ENCODE data around the gene BMERB1.
A peak's percentile ranks its signal among the peaks of the same experiment; 100 is the strongest.
"Not testable (repeated sequence)": the region's sequence is repeated elsewhere in the genome, so short reads cannot be mapped to it uniquely, and the experiment has no call there.

The BMERB1 gene

DNA sequence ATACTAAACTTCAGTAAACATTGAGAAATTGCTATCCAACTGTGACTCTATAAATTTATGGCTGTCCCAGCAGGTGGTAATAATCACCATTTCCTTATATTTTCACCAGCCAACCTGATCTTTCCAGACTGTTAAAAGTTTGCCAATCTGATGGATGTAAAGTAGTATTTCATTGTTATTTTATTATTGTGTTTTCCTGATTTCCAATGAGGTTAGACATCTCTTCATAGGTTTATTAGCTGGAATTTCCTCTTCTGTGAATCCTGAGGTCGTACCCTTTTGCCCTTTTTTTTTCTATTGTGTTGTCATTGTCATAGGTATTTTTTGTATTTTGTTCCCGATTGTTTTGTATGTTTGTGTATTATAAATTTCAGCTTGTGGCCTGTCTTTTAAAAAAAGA is 31.7 kb downstream of the BMERB1 start:
- no peak for DNase-seq

GRCh38 chr16:15466886-15467781 is 32.7 kb downstream of the BMERB1 start:
- DNase-seq, result no peak

GRCh38 chr16:15476971-15477370 is 42.6 kb downstream of the BMERB1 start:
- not testable (repeated sequence) for DNase-seq

- DNase-seq, result no peak
These were observed 43.4 kb downstream of the BMERB1 start for GRCh38 chr16:15477802-15478201.

- peak; percentile 94 for DNase-seq
These were observed 47.8 kb downstream of the BMERB1 start for GRCh38 chr16:15482068-15482747.

DNA sequence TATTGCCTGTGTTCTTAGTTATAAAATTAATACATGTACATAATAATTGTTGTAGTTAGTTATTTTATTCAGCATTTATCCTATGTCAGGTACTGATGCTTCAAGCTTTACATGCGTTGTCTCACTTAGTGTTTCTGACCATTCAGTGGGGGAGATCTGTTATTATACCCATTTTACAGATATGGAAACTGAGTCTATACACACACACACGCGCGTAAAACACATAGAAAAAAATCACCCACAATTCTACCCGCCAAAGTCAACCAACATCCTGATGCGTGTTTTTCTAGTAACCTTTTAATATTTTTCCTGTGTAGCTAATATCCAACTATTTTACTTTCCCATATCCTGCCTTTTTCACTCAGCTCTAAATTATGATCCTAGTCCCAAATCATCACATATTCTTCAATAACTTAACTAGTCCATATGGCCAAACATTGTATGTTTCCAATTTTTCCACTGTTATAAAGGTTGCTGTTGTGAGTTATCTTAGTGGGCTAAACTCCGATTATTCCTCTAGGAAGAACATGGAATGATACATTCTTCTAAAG is 48.4 kb downstream of the BMERB1 start:
- DNase-seq, result no peak

GRCh38 chr16:15483857-15484256 is 49.5 kb downstream of the BMERB1 start:
- no peak for DNase-seq

- peak; percentile 63 for DNase-seq
These were observed 50.3 kb downstream of the BMERB1 start for GRCh38 chr16:15484662-15485061.

DNA sequence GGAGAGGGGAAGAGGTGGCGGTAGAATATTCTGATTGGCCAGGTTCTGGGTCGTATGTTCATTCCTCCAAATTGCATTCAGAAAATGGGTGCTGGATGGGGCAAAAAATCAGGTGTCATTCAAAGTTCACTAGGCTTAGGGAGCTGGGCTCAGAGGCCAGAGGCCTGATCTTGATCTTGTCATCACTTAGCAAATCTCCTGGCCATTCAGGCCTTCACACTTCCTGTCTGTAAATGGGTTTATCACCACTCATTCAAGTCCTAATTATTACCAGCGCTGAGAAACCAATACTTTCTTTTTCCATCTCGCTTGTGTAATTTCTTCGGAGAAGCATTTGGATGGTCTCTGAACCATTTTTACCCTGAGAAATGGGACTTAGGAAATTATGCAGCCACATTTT is 50.8 kb downstream of the BMERB1 start:
- DNase-seq, result no peak

DNA sequence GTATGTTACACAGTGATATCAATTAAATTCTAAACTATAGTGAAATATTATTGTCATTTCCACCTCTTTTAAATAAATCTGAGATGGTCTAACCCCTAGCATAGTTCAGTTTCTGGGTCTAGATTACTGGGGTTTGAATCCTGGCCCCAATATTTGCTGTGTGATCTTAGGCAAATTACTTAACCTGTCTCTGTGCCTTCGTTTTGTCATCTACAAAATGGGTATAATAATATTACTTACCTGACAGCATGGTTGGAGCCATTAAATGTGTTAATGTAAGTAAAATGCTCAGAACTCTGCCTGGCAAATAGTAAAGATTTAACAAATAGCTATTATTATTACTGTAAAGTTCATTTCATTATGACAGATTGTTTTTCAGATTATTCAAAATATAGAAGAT is 52.3 kb downstream of the BMERB1 start:
- DNase-seq, result no peak

DNA sequence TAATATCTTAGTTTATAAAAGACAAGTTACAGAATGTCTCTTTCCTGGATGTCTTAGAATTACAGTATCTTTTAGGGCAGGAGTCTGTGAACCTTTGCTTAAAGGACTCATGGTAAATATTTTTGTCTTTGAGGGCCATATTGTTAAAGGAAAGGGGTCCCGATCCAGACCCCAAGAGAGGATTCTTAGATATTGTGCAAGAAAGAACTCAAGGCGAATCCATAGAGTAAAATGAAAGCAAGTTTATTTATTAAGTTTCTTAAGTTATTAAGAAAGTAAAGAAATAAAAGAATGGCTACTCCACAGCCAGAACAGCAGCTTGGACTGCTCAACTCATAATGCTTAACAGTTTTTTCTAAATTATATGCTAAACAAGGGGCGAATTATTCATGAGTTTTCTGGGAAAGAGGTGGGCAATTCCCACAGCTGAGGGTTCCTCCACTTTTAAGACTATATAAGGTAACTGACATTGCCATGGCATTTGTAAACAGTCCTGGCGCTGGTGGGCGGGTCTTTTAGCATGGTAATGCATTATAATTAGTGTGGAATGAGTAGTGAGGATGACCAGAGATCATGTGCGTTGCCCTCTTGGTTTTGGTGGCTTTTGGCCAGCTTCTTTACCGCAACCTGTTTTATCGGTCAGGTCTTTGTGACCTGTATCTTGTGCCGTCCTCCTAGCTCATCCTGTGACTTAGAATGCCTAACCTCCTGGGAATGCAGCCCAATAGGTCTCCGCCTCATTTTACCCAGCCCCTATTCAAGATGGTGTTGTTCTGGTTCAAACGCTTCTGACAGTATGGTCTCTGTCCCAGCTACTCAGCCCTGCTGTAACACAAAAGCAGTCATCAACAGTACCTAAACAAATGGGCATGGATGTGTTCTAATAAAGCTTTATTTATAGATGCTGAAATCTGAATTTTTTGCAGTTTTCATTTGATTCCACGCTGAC is 53.2 kb downstream of the BMERB1 start:
- no peak for DNase-seq

DNA sequence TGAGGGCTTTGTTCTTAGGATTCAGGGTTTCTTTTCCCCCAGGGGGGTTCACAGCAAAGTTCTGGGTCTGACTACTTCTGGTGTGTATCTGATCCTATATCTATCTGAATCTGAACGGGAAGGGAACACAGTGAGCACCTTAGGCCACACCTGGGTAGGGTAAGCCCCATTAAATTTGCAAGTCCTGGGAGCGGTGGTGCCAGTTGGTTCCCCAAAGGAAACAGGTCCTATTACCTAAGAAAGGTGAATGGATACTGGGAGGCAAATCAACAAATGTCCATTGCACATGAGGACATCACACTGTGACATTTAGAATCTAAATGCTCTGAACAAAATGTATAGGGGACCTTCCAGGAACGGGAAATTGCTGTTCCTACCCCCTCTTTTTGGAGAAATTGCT is 54.6 kb downstream of the BMERB1 start:
- DNase-seq, result no peak

DNA sequence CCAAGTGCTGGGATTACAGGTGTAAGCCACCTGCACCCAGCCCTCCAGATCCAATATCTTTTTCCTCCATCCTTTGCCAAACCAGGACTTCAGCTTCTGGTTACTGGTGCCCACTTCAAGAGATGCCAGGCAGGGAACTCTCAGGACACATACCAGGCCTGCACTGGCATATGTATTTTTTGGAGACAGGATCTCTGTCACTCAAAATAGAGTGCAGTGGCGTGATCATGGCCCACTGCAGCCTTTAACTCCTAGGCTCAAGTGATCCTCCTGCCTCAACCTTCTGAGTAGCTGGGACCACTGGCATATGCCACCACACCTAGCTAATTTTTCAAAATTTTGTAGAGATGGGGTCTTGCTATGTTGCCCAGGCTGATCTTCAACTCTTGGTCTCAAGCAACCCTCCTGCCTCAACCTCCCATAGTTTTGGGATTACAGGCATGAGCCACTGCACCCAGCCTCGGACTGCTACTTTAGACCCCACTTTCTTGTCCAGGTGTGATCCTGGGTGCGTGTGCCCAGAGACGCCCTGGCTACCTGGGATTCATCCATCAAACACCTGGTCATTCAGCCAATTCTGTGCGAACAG is 55.8 kb downstream of the BMERB1 start:
- DNase-seq, result no peak

DNA sequence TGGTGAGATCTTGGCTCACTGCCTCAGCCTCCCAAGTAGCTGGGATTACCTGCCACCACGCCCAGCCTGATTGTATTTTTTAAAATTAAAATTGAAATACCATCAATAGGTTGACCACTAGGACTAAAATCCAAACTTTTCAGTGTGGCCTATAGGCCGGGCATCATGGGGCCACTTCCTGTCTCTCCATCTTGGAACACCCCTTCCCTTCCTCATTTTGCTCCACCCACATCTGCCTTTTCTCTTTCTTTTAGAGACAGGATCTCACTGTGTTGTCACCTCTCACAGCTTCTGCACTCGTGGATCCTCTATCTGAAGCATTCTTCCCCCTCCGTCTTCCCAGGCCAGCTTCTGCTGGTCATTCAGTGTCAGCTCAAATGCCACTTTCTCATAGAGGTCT is 57.0 kb downstream of the BMERB1 start:
- no peak for DNase-seq

DNA sequence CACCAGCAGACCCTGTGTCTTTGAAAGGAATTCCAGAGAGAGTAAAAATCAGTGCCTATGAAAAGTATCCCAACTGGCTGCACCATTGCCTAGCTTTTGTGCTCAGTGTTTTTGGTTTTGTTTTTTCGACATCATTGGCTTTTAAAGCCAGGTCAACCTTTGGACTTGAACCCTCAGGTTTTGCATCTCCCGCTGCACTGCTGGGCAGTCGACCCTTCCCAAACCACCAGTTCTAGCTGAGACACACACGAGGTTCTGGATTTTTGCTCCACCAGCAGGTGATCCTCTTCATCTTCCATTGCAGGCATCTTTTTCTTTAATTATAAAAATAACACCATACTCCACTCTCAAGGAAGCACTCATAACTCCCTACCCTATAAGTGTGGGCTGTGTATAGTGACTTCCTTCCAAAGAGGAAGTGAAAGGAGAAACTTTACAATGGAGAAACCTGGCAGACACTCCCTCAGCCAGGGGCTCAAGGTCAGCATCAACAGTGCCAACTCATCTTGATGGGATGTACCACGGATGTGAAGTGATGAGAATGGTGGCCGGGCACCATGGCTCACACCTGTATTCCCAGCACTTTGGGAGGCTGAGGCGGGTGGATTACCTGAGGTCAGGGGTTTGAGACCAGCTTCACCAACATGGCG is 57.8 kb downstream of the BMERB1 start:
- DNase-seq, result no peak

DNA sequence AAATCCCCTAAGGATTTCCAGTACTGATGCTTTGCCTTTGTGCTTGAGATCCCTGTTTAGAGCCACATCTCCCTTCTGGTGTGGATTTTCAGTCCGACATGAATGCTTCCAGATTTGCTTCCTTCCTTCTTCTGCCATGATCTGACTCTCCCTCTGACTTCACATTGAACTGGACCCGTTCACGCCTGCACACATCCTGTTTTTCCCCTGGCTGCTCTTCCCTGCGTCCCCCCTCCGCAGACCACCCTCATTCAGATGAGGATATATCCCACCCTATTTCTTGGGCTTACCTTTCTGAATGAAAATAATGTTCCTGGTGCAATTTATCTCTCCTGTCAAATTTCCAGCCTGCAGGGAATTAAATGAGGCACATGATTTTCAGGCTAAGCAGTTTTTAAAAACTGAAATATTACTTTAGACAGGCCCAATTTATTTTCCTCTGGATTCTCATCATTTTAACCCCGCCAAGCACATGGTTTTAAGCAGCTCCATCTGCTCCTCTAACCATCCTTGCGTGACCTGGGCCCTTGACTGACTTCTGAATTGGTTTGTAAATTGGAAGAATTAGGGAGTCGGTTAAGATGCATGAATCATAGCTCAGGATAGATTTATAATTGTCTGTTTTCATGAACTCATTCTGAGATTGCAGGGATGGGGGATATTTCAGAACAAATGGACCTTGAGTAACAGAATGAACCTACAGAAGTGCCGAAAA is 59.2 kb downstream of the BMERB1 start:
- peak; percentile 95 for DNase-seq

DNA sequence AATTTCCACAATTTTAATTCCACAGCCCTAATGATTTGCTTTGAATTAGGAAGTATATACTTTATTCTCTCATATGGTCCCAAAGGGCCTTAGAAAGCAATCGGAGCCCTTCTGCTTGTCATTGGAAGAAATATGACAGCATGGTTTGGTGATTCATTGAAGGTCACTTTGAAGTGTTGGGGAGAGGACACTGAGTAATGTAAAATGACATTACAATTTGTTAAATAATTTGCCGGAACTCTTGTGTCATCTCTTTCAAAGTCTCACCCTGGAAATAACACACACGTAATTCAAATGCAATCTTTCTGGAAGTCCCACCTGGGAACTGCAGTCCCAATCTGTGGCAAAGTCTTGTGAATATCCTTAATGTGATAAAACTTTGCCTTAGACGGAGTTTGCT is 59.8 kb downstream of the BMERB1 start:
- peak; percentile 86 for DNase-seq

DNA sequence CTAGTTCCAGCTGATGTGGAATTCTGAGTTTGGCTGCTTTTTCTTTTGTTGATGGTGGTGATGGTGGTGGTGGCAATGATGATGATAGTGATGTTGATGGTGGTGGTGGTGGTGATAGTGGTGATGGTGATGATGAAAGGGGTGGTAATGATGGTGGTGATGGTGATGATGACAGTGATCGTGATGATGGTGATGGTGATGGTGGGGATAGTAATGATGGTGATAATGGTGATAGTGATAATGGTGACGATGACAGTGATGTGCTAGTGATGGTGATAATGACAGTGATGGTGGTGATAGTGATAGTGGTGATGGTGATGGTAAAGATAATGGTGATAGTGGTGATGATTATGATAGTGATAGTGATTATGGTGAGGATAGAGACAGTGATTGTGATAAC is 61.5 kb downstream of the BMERB1 start:
- no peak for DNase-seq

DNA sequence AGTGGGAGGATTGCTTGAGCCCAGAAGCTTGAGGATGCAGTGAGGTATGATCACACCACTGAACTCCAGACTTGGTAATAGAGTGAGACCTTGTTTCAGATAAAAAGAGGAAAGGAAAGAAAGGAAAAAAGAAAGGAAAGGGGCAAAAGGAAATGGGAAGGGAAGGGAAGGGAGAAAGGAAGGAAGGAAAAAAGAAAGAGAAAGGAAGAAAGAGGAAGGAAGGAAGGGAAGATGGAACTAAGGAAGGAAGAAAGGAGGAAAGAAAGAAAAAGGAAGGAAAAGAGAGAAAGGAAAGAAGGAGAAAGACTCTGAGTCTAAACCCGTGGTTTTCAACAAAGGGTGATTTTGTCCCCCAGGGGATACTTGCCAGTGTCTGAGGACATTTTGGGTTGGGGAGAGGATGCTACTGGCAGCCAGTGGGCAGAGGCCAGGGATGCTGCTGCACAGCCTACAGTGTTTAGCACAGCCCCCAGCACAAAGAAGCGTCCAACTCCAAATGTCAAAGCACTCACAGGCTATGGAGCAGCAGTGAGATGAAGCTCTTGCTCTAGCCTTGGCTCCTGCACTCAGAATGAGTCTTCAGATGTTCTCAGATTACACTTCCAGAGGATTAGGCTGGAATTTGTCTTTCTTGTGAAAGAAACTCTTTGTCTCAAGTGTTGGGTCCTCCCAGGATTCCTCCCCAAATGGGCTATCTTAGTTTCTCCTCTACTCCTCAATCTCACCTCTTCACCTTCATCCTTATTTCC is 64.2 kb downstream of the BMERB1 start:
- DNase-seq, result peak; percentile 68

- peak; percentile 97 for DNase-seq
These were observed 67.8 kb downstream of the BMERB1 start for GRCh38 chr16:15502041-15502725.

Data from fibroblast of skin of right biceps (primary cell).